Peyer's patch (tissue), 4 donors: ENCODE data around the gene FILIP1L.

ENCODE experiments used
- POLR2A ChIP-seq, 2 donors: fragments of 450-650 bp; IDR thresholded peaks; one replicate each; pipeline ENCODE4 v1.5.1; 2017; ENCODE audit warnings: antibody characterized with exemption in 2 of 2, mild to moderate bottlenecking in 2 of 2, moderate library complexity in 2 of 2
- TF ChIP-seq, protein P1 (sequence below), 6 experiments: fragments of 450-650 bp in 4 of 6; fragments of 200-600 bp in 2 of 6; sonication (generic) in 1 of 6; IDR thresholded peaks; one replicate each; pipeline ENCODE4 v1.5.1; 2017 to 2019; ENCODE audit warnings: antibody characterized with exemption in 6 of 6, mild to moderate bottlenecking in 3 of 6, moderate library complexity in 1 of 6

DNA sequence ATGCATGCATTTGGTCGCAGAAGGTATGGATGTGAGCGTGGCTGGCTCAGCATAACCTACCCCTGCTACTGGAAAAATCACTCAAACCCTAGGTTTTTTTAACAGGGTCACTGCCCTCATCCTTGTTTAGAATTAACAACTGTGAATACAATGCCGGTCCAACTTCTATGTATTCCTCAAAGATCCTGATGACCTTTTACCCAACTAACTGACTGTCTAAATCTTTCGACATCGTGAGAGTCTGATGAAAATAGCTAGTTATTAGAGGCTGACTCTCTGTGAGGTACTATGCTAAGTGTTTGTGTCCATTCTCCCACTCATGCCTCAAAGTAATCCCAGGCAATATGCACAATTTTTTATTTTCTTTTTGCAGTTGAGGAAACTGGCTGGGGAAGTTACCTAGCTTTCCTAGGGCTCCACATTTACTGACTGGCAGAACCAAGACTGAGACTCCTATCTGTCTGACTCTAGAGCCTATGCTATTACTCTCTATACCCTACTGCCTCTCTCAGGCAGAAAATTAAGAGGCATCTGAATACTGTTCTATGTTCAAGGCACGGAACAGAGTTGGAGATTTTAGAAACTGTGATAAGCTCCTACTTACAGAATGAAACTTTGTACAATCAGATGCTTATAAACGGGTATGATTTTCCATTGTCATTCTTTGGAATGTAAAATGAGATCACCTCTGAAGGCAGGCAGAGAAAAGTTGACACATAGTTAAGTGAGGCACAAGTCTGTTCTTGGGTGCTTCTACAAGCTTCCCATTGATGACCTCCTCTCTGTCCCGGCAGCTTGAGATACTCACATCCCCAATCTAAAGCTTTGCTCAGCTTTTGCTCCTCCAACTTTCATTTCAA is 56.4 kb downstream of the FILIP1L start:
- TF ChIP-seq, protein P1, sequence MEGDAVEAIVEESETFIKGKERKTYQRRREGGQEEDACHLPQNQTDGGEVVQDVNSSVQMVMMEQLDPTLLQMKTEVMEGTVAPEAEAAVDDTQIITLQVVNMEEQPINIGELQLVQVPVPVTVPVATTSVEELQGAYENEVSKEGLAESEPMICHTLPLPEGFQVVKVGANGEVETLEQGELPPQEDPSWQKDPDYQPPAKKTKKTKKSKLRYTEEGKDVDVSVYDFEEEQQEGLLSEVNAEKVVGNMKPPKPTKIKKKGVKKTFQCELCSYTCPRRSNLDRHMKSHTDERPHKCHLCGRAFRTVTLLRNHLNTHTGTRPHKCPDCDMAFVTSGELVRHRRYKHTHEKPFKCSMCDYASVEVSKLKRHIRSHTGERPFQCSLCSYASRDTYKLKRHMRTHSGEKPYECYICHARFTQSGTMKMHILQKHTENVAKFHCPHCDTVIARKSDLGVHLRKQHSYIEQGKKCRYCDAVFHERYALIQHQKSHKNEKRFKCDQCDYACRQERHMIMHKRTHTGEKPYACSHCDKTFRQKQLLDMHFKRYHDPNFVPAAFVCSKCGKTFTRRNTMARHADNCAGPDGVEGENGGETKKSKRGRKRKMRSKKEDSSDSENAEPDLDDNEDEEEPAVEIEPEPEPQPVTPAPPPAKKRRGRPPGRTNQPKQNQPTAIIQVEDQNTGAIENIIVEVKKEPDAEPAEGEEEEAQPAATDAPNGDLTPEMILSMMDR (IDR thresholded peaks at IDR 0.05): no peak
- no peak for TF ChIP-seq POLR2A (IDR thresholded peaks at IDR 0.05)
